ENCODE measurements around the gene ENC1.

DNA sequence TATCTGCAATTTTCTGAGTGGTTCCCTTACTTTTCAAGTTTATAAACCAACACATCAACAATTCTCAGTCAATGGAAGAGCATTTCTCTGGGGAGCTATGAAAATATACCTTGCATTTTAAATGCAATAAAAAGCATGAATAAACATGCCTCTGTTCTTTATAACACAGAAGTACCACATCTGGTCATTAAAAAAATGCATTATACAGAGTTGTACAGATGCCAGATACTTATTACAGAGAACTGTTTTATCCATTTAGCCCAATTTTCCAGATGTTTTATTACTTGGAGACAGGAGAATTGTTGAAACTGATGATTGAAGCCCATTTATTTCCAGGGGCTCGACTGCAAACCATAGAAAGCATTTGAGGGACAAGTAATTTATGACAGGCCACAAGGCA lies 25.3 kb upstream of the ENC1 start:
- TF ChIP-seq, protein P1, sequence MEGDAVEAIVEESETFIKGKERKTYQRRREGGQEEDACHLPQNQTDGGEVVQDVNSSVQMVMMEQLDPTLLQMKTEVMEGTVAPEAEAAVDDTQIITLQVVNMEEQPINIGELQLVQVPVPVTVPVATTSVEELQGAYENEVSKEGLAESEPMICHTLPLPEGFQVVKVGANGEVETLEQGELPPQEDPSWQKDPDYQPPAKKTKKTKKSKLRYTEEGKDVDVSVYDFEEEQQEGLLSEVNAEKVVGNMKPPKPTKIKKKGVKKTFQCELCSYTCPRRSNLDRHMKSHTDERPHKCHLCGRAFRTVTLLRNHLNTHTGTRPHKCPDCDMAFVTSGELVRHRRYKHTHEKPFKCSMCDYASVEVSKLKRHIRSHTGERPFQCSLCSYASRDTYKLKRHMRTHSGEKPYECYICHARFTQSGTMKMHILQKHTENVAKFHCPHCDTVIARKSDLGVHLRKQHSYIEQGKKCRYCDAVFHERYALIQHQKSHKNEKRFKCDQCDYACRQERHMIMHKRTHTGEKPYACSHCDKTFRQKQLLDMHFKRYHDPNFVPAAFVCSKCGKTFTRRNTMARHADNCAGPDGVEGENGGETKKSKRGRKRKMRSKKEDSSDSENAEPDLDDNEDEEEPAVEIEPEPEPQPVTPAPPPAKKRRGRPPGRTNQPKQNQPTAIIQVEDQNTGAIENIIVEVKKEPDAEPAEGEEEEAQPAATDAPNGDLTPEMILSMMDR (IDR thresholded peaks at IDR 0.05): no peak
- no peak for TF ChIP-seq POLR2A (IDR thresholded peaks at IDR 0.05)
